ENCODE measurements around the gene LGSN. TPM values are rescaled to one million over a fixed set of nuclear protein-coding genes. Genes with fewer than 3 reads are reported as not detected.

Gene LGSN
- total and polyA plus RNA-seq, 2 of the 13 experiments (the other 11 are each of a cell fraction or from before 2014, with no cell fraction given): 0.13 to 0.63 TPM

DNA sequence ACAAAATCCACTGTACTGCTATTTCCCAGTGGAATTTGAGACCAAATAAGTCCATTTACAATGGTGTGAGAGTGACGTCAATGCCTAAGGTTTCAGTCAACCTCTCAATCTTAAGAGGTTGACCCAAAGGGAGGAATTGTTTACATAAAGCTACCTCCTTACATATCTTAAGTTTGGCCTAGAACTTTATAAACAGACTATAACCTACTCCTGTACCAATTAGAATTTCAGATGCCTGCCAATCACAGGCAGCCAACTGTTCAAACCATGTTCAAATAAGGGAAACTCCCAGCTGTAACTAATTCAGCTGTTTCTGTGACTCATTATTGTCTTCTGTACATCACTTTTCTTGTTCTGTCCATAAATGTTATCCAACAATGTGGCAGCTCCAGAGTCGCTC lies 14.5 kb downstream of the LGSN start:
- POLR2A ChIA-PET: no interaction called here

DNA sequence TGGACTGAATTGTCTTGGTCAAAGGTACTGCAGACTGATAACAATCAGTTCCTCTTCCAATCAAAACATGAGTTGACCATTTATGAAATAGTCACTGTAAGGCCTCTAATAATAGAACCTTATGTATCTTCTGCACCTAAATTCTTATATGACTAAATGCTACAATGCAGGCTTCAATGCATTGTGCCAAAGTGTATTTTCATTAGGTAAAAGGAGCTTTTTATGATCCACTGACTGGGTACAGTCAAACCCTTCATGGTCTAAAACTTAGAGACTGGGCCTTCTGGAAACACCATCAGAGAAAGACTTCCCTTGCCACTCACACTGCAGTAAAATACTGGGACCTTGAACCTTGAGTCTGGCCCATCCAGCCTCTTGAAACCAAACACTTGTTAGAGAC lies 16.3 kb downstream of the LGSN start:
- no peak for DNase-seq (ENCODE audit: low spot score)
- no TSS peak for BruUV-seq (replicated peaks)
- no peaks in the 10 kb centered on the region for H3K36me3 ChIP-seq (replicated peaks in 1 of 2; ENCODE audit: control insufficient read depth in 1 of 2, insufficient read depth in 2 of 2, low read length in 2 of 2)
- no peaks in the 10 kb centered on the region for H4K20me1 ChIP-seq (ENCODE audit: insufficient read depth, low read length)
- H3K4me2 ChIP-seq (ENCODE audit: low read depth, low read length): no peak overlapping the region
- peaks cover 18% of the 10 kb centered on the region for H3K4me1 ChIP-seq (ENCODE audit: insufficient read depth, low read length)
- H3K9me3 ChIP-seq (ENCODE audit: low read length): no peaks in the 10 kb centered on the region
- H3K9ac ChIP-seq (ENCODE audit: insufficient read depth, low read depth, low read length): no peak overlapping the region
- no peaks in the 10 kb centered on the region; a peak in 1 of 5 replicates for H3K27me3 ChIP-seq (ENCODE audit: control insufficient read depth in 1 of 2, insufficient read depth in 2 of 2, low read length in 2 of 2)
- CTCF ChIA-PET (ENCODE audit: low intra/inter-chr PET ratio, low total read pairs): no interaction called here
- in situ Hi-C loops (cut with HindIII; ENCODE audit: extremely low pct_ligation_motif_present, low pct_unique_long_range_greater_than_20kb): no loop called here
- no peaks in the 10 kb centered on the region for H3K79me2 ChIP-seq (ENCODE audit: insufficient read depth, low read length)
- POLR2A ChIA-PET: no interaction called here
- no peak for ATAC-seq
- no peak overlapping the region for H3K27ac ChIP-seq (ENCODE audit: extremely low read length, insufficient read depth, low read length)
- intact Hi-C loops (cut with micrococcal nuclease; ENCODE audit: unreplicated experiment): no loop called here
- no peak overlapping the region for H2AFZ ChIP-seq (ENCODE audit: low read length)
- H3K4me3 ChIP-seq (replicated peaks in 1 of 3; ENCODE audit: insufficient read depth in 1 of 3, low read depth in 2 of 3, low read length in 3 of 3): no peak overlapping the region
- FAIRE-seq: no peak
- TF ChIP-seq ZSCAN21 (CRISPR knock-in tag; IDR thresholded peaks at IDR 0.05; ENCODE audit: borderline replicate concordance): no peak
- TF ChIP-seq THYN1 (CRISPR knock-in tag; IDR thresholded peaks at IDR 0.05; ENCODE audit: borderline replicate concordance, low read depth): no peak
- TF ChIP-seq, protein P1, sequence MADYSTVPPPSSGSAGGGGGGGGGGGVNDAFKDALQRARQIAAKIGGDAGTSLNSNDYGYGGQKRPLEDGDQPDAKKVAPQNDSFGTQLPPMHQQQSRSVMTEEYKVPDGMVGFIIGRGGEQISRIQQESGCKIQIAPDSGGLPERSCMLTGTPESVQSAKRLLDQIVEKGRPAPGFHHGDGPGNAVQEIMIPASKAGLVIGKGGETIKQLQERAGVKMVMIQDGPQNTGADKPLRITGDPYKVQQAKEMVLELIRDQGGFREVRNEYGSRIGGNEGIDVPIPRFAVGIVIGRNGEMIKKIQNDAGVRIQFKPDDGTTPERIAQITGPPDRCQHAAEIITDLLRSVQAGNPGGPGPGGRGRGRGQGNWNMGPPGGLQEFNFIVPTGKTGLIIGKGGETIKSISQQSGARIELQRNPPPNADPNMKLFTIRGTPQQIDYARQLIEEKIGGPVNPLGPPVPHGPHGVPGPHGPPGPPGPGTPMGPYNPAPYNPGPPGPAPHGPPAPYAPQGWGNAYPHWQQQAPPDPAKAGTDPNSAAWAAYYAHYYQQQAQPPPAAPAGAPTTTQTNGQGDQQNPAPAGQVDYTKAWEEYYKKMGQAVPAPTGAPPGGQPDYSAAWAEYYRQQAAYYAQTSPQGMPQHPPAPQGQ (CRISPR knock-in tag; IDR thresholded peaks at IDR 0.05; ENCODE audit: borderline replicate concordance): no peak
- TF ChIP-seq MTA3 (CRISPR knock-in tag; IDR thresholded peaks at IDR 0.05): no peak
- TF ChIP-seq GATAD2A (CRISPR knock-in tag; IDR thresholded peaks at IDR 0.05): no peak
- TF ChIP-seq RBM39 (IDR thresholded peaks at IDR 0.05; ENCODE audit: low read depth, low read length, poor library complexity, severe bottlenecking): no peak
- TF ChIP-seq, protein P2, sequence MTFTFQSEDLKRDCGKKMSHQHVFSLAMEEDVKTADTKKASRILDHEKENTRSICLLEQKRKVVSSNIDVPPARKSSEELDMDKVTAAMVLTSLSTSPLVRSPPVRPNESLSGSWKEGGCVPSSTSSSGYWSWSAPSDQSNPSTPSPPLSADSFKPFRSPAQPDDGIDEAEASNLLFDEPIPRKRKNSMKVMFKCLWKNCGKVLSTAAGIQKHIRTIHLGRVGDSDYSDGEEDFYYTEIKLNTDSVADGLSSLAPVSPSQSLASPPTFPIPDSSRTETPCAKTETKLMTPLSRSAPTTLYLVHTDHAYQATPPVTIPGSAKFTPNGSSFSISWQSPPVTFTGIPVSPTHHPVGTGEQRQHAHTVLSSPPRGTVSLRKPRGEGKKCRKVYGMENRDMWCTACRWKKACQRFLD (CRISPR knock-in tag; IDR thresholded peaks at IDR 0.05; ENCODE audit: borderline replicate concordance): no peak
- TF ChIP-seq EP300 (IDR thresholded peaks at IDR 0.05; ENCODE audit: low read depth in 2 of 2, low read length in 2 of 2): no peak
- no peak for TF ChIP-seq EP300 (CRISPR knock-in tag; IDR thresholded peaks at IDR 0.05; ENCODE audit: borderline replicate concordance)
- TF ChIP-seq RNF2 (conservative IDR thresholded peaks at IDR 0.05; ENCODE audit: low read depth): no peak
- TF ChIP-seq NFIB (CRISPR knock-in tag; IDR thresholded peaks at IDR 0.05; ENCODE audit: borderline replicate concordance): no peak

More for the DNA sequence above, 14.5 kb downstream of the LGSN start:
- CTCF ChIA-PET (ENCODE audit: low intra/inter-chr PET ratio, low total read pairs): no interaction called here
- Histone ChIP-seq H3K9ac (ENCODE audit: insufficient read depth, low read depth, low read length) (no peak overlapping the region), H4K20me1 (ENCODE audit: insufficient read depth, low read length) (no peaks in the 10 kb centered on the region), H3K4me3 (replicated peaks in 1 of 3; ENCODE audit: insufficient read depth in 1 of 3, low read depth in 2 of 3, low read length in 3 of 3) (no peak overlapping the region), H2AFZ (ENCODE audit: low read length) (no peak overlapping the region), H3K9me3 (ENCODE audit: low read length) (no peaks in the 10 kb centered on the region), H3K4me1 (ENCODE audit: insufficient read depth, low read length) (peaks cover 18% of the 10 kb centered on the region), H3K79me2 (ENCODE audit: insufficient read depth, low read length) (no peaks in the 10 kb centered on the region), H3K27me3 (ENCODE audit: control insufficient read depth in 1 of 2, insufficient read depth in 2 of 2, low read length in 2 of 2) (no peaks in the 10 kb centered on the region), H3K4me2 (ENCODE audit: low read depth, low read length) (no peak overlapping the region), H3K36me3 (replicated peaks in 1 of 2; ENCODE audit: control insufficient read depth in 1 of 2, insufficient read depth in 2 of 2, low read length in 2 of 2) (no peaks in the 10 kb centered on the region), H3K27ac (ENCODE audit: extremely low read length, insufficient read depth, low read length) (no peak overlapping the region)
- intact Hi-C loops (cut with micrococcal nuclease; ENCODE audit: unreplicated experiment): no loop called here
- in situ Hi-C loops (cut with HindIII; ENCODE audit: extremely low pct_ligation_motif_present, low pct_unique_long_range_greater_than_20kb): no loop called here
- no peak for FAIRE-seq
- TF ChIP-seq ZMAT3 (CRISPR knock-in tag; conservative IDR thresholded peaks at IDR 0.05) (no peak), ATF7 (IDR thresholded peaks at IDR 0.05) (0 out of 2 replicates have a peak, but pooled peaks have one; percentile 27), ATF7 (CRISPR knock-in tag; IDR thresholded peaks at IDR 0.05) (no peak), CREB1 (IDR thresholded peaks at IDR 0.05) (peak; percentile 73), CREB1 (CRISPR knock-in tag; IDR thresholded peaks at IDR 0.05) (no peak)
- TF ChIP-seq, protein P3, sequence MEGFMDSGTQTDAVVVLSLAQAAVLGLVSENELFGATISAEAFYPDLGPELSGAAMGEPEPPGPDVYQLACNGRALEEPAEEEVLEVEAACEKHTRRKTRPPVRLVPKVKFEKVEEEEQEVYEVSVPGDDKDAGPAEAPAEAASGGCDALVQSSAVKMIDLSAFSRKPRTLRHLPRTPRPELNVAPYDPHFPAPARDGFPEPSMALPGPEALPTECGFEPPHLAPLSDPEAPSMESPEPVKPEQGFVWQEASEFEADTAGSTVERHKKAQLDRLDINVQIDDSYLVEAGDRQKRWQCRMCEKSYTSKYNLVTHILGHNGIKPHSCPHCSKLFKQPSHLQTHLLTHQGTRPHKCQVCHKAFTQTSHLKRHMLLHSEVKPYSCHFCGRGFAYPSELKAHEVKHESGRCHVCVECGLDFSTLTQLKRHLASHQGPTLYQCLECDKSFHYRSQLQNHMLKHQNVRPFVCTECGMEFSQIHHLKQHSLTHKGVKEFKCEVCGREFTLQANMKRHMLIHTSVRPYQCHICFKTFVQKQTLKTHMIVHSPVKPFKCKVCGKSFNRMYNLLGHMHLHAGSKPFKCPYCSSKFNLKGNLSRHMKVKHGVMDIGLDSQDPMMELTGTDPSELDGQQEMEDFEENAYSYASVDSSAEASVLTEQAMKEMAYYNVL (CRISPR knock-in tag; IDR thresholded peaks at IDR 0.05; ENCODE audit: borderline replicate concordance): no peak
- 9% methylated on average over 2 of the region's 2 CpGs for WGBS (ENCODE audit: low lambda C conversion rate)
- ATAC-seq: no peak
- no TSS peak for BruUV-seq (replicated peaks)
- no peak for DNase-seq (ENCODE audit: low spot score)

Measured in HepG2 (cell line).